Kidney capillary endothelial cell (primary cell): Measurements from ENCODE around the gene PCBP3.

ENCODE experiments used
- DNase-seq: peaks from one replicate; pipeline ENCODE4 v3.0.0-alpha.2; 2018; ENCODE audit warnings: low spot score

Gene PCBP3

GRCh38 chr21:45930792-45931191 is 287.3 kb downstream of the PCBP3 start:
- DNase-seq = no peak

- DNase-seq = no peak
Measured at GRCh38 chr21:45931397-45931969, 288.0 kb downstream of the PCBP3 start.

- no peak for DNase-seq
Measured at GRCh38 chr21:45932922-45933502, 289.5 kb downstream of the PCBP3 start.

GRCh38 chr21:45934085-45934484 is 290.6 kb downstream of the PCBP3 start:
- no peak for DNase-seq

GRCh38 chr21:45934554-45934953 is 291.0 kb downstream of the PCBP3 start:
- no peak for DNase-seq

- no peak for DNase-seq
Measured at GRCh38 chr21:45935628-45936027, 292.1 kb downstream of the PCBP3 start.

- DNase-seq = no peak
Measured at GRCh38 chr21:45937721-45938452, 294.4 kb downstream of the PCBP3 start.

- no peak for DNase-seq
Measured at GRCh38 chr21:45938453-45938755, 294.9 kb downstream of the PCBP3 start.

- no peak for DNase-seq
Measured at GRCh38 chr21:45938811-45939520, 295.4 kb downstream of the PCBP3 start.

GRCh38 chr21:45939521-45940045 is 296.1 kb downstream of the PCBP3 start:
- no peak for DNase-seq

GRCh38 chr21:45940091-45940490 is 296.6 kb downstream of the PCBP3 start:
- no peak for DNase-seq

GRCh38 chr21:45940621-45941337 is 297.3 kb downstream of the PCBP3 start:
- DNase-seq = no peak

- DNase-seq = no peak
Measured at GRCh38 chr21:45941338-45941710, 297.8 kb downstream of the PCBP3 start.

- DNase-seq = no peak
Measured at GRCh38 chr21:45941717-45942546, 298.4 kb downstream of the PCBP3 start.

GRCh38 chr21:45942755-45943629 is 299.5 kb downstream of the PCBP3 start:
- no peak for DNase-seq

GRCh38 chr21:45943630-45944540 is 300.4 kb downstream of the PCBP3 start:
- DNase-seq = no peak

GRCh38 chr21:45944601-45945000 is 301.1 kb downstream of the PCBP3 start:
- DNase-seq = no peak

GRCh38 chr21:45945066-45945867 is 301.7 kb downstream of the PCBP3 start:
- no peak for DNase-seq

GRCh38 chr21:45945868-45946210 is 302.3 kb downstream of the PCBP3 start:
- DNase-seq = no peak
